Fibroblast of villous mesenchyme (primary cell): ENCODE results near the gene LMX1B. TPM values are rescaled to one million over a fixed set of nuclear protein-coding genes. Genes with fewer than 3 reads are reported as not detected.
A peak's percentile ranks its signal among the peaks of the same experiment; 100 is the strongest.

Experiments
- DNase-seq: peaks from one replicate; pipeline ENCODE4 v3.0.0-alpha.2; 2010; ENCODE audit warnings: low read depth
- H3K4me3 ChIP-seq: 2 replicates; pipeline ENCODE4 v1.5.1; 2011; ENCODE audit warnings: low read depth, mild to moderate bottlenecking, low read length
- CTCF ChIP-seq: IDR thresholded peaks from 2 replicates; pipeline ENCODE4 v1.5.1; 2012; ENCODE audit warnings: low read depth, mild to moderate bottlenecking, low read length; ENCODE audit not compliant: insufficient read depth
- total RNA-seq: library from RNA; depleted of rRNA; stranded (reverse); fragments of >200 nt; gene quantifications from 2 replicates; pipeline ENCODE4 v1.2.3, GENCODE V29; 2012

The LMX1B gene
- total RNA-seq, 1 donor = not detected

- DNase-seq = no peak
- no peak overlapping the region for H3K4me3 ChIP-seq
- peak; percentile 13 for TF ChIP-seq CTCF
These were observed 14.6 kb upstream of the LMX1B start for GRCh38 chr9:126599047-126599650.

- no peak overlapping the region for H3K4me3 ChIP-seq
- no peak for DNase-seq
- no peak for TF ChIP-seq CTCF
These were observed 9.4 kb upstream of the LMX1B start for GRCh38 chr9:126604059-126605055.

GRCh38 chr9:126605792-126606482 is 7.8 kb upstream of the LMX1B start:
- no peak overlapping the region for H3K4me3 ChIP-seq
- DNase-seq = no peak
- no peak for TF ChIP-seq CTCF

GRCh38 chr9:126606483-126606870 is 7.3 kb upstream of the LMX1B start:
- no peak for DNase-seq
- no peak for TF ChIP-seq CTCF
- H3K4me3 ChIP-seq = no peak overlapping the region

- DNase-seq = no peak
- no peak overlapping the region for H3K4me3 ChIP-seq
- no peak for TF ChIP-seq CTCF
These were observed 6.6 kb upstream of the LMX1B start for GRCh38 chr9:126607086-126607485.

GRCh38 chr9:126607731-126608130 is 6.0 kb upstream of the LMX1B start:
- no peak for DNase-seq
- no peak for TF ChIP-seq CTCF
- H3K4me3 ChIP-seq = no peak overlapping the region
